Brain pericyte (primary cell): Measurements from ENCODE around the gene KAZN.

ENCODE experiments used
- DNase-seq: peaks from one replicate; pipeline ENCODE4 v3.0.0-alpha.2; 2012; ENCODE audit warnings: low read depth, low spot score

KAZN gene

GRCh38 chr1:14884614-14885175 is 286.2 kb downstream of the KAZN start:
- DNase-seq, result no peak

- DNase-seq, result no peak
These were observed 288.6 kb downstream of the KAZN start for GRCh38 chr1:14887044-14887566.

GRCh38 chr1:14887764-14888350 is 289.4 kb downstream of the KAZN start:
- DNase-seq, result no peak

GRCh38 chr1:14888374-14888773 is 289.9 kb downstream of the KAZN start:
- no peak for DNase-seq

GRCh38 chr1:14889825-14890440 is 291.4 kb downstream of the KAZN start:
- no peak for DNase-seq

GRCh38 chr1:14891991-14892390 is 293.5 kb downstream of the KAZN start:
- DNase-seq, result no peak

GRCh38 chr1:14894811-14895560 is 296.5 kb downstream of the KAZN start:
- no peak for DNase-seq

GRCh38 chr1:14895727-14896126 is 297.2 kb downstream of the KAZN start:
- DNase-seq, result no peak

- no peak for DNase-seq
These were observed 298.0 kb downstream of the KAZN start for GRCh38 chr1:14896381-14897079.

GRCh38 chr1:14897080-14897449 is 298.6 kb downstream of the KAZN start:
- DNase-seq, result no peak

- DNase-seq, result no peak
These were observed 299.1 kb downstream of the KAZN start for GRCh38 chr1:14897547-14897946.

- DNase-seq, result no peak
These were observed 299.6 kb downstream of the KAZN start for GRCh38 chr1:14897997-14898645.

- DNase-seq, result no peak
These were observed 301.2 kb downstream of the KAZN start for GRCh38 chr1:14899686-14900085.

- no peak for DNase-seq
These were observed 303.0 kb downstream of the KAZN start for GRCh38 chr1:14901371-14901954.

- no peak for DNase-seq
These were observed 305.4 kb downstream of the KAZN start for GRCh38 chr1:14903922-14904321.

- DNase-seq, result no peak
These were observed 308.2 kb downstream of the KAZN start for GRCh38 chr1:14906665-14907064.

GRCh38 chr1:14907416-14907815 is 308.9 kb downstream of the KAZN start:
- DNase-seq, result no peak

GRCh38 chr1:14909273-14909672 is 310.8 kb downstream of the KAZN start:
- DNase-seq, result no peak

GRCh38 chr1:14909920-14910460 is 311.5 kb downstream of the KAZN start:
- no peak for DNase-seq

GRCh38 chr1:14910984-14911721 is 312.7 kb downstream of the KAZN start:
- no peak for DNase-seq
